IMR-90 (cell line): ENCODE results near the gene ATP5ME. TPM values are rescaled to one million over a fixed set of nuclear protein-coding genes. Genes with fewer than 3 reads are reported as not detected.

Experiments
- ATAC-seq: fragments of 200-7000 bp; cut with Tn5 transposase; 2 replicates; pipeline ENCODE4 v1.9.1; 2020; ENCODE audit warnings: low read depth, mild to moderate bottlenecking, moderate library complexity
- BruUV-seq: library from RNA; stranded (reverse); fragments of 400-500 nt; replicated peaks from 2 replicates; lab custom pipeline; 2021; lab: Mats Ljungman, UMichigan
- CTCF ChIA-PET: fragments of 300-600 bp; formaldehyde crosslinking; extraction: SDS; loops from one replicate; lab custom pipeline; 2021; ENCODE audit warnings: antibody characterized with exemption; lab: Yijun Ruan, JAX
- POLR2A ChIA-PET: fragments of 300-600 bp; sonication (Branson Sonifier 250); formaldehyde crosslinking; loops from one replicate; lab custom pipeline; 2022; ENCODE audit warnings: antibody characterized with exemption; ENCODE audit not compliant: unreplicated experiment; lab: Charles Lee
- DNase-seq: peaks from one replicate; pipeline ENCODE4 v3.0.0; 2013
- H2AFZ ChIP-seq: replicated peaks from 2 replicates; pipeline ENCODE3; 2013; ENCODE audit warnings: low read length, mild to moderate bottlenecking; ENCODE audit not compliant: poor library complexity
- H2AK5ac ChIP-seq: 2 replicates; pipeline ENCODE4 v1.6.1; 2013; ENCODE audit warnings: low read depth, low read length, inconsistent platforms
- H2AK9ac ChIP-seq: replicated peaks from 2 replicates; pipeline ENCODE3; 2013; ENCODE audit warnings: mild to moderate bottlenecking, low read depth, low read length, moderate library complexity; ENCODE audit not compliant: poor library complexity
- H2BK120ac ChIP-seq: 2 replicates; pipeline ENCODE4 v1.6.1; 2013; ENCODE audit warnings: low read depth, low read length, inconsistent platforms
- H2BK15ac ChIP-seq: 3 replicates; pipeline ENCODE4 v1.6.1; 2013; ENCODE audit warnings: low read depth, low read length, inconsistent platforms
- H2BK20ac ChIP-seq: 2 replicates; pipeline ENCODE4 v1.6.1; 2013; ENCODE audit warnings: low read depth, mild to moderate bottlenecking, inconsistent platforms, low read length, moderate library complexity
- H2BK5ac ChIP-seq: 2 replicates; pipeline ENCODE4 v1.6.1; 2013; ENCODE audit warnings: mild to moderate bottlenecking, low read depth, low read length, inconsistent platforms; ENCODE audit not compliant: poor library complexity, severe bottlenecking
- H3K14ac ChIP-seq: replicated peaks from 2 replicates; pipeline ENCODE4 v1.6.1; 2013; ENCODE audit warnings: low read depth, low read length, inconsistent platforms
- H3K18ac ChIP-seq: 2 replicates; pipeline ENCODE4 v1.6.1; 2013; ENCODE audit warnings: low read depth, low read length, control low read depth
- H3K23ac ChIP-seq: 2 replicates; pipeline ENCODE4 v1.6.1; 2013; ENCODE audit warnings: low read depth, low read length, inconsistent platforms
- H3K27ac ChIP-seq: 2 replicates; pipeline ENCODE4 v1.5.1; 2013; ENCODE audit warnings: mild to moderate bottlenecking, control low read depth, low read length; ENCODE audit not compliant: insufficient read depth
- H3K27me3 ChIP-seq: 2 replicates; pipeline ENCODE4 v1.6.1; 2013; ENCODE audit warnings: low read length; ENCODE audit not compliant: control insufficient read depth, insufficient read depth
- H3K36me3 ChIP-seq: 2 replicates; pipeline ENCODE4 v1.6.1; 2013; ENCODE audit warnings: low read length, mixed read lengths; ENCODE audit not compliant: control insufficient read depth, insufficient read depth
- H3K4ac ChIP-seq: 2 replicates; pipeline ENCODE4 v1.6.1; 2013; ENCODE audit warnings: low read depth, low read length, inconsistent platforms
- H3K4me1 ChIP-seq: 2 replicates; pipeline ENCODE4 v1.6.1; 2013; ENCODE audit warnings: low read length, mixed read lengths; ENCODE audit not compliant: control insufficient read depth, insufficient read depth
- H3K4me2 ChIP-seq: 2 replicates; pipeline ENCODE4 v1.6.1; 2013; ENCODE audit warnings: low read depth, mild to moderate bottlenecking, control low read depth, low read length, moderate library complexity
- H3K4me3 ChIP-seq: 2 replicates; pipeline ENCODE4 v1.5.1; 2013; ENCODE audit warnings: low read depth, mild to moderate bottlenecking, control low read depth, low read length, moderate library complexity; ENCODE audit not compliant: insufficient read depth
- H3K56ac ChIP-seq: 2 replicates; pipeline ENCODE4 v1.6.1; 2013; ENCODE audit warnings: low read length, inconsistent platforms; ENCODE audit not compliant: insufficient read depth; ENCODE audit errors: extremely low read depth
- H3K79me1 ChIP-seq, 2 experiments: 2 replicates each; pipeline ENCODE4 v1.6.1; 2013; ENCODE audit warnings: low read length in 2 of 2, inconsistent platforms in 1 of 2, low read depth in 1 of 2
- H3K9ac ChIP-seq: 2 replicates; pipeline ENCODE4 v1.6.1; 2013; ENCODE audit warnings: low read depth, low read length, control low read depth
- H3K9me1 ChIP-seq: 2 replicates; pipeline ENCODE4 v1.6.1; 2013; ENCODE audit warnings: low read length, inconsistent platforms; ENCODE audit not compliant: insufficient read depth
- H3K9me3 ChIP-seq: 2 replicates; pipeline ENCODE4 v1.6.1; 2013; ENCODE audit warnings: low read length; ENCODE audit not compliant: control insufficient read depth, insufficient read depth
- H4K20me1 ChIP-seq: 2 replicates; pipeline ENCODE4 v1.6.1; 2013; ENCODE audit warnings: low read length, inconsistent platforms; ENCODE audit not compliant: insufficient read depth
- H4K5ac ChIP-seq: 2 replicates; pipeline ENCODE4 v1.6.1; 2013; ENCODE audit warnings: mild to moderate bottlenecking, low read depth, low read length, control low read depth
- H4K8ac ChIP-seq, 2 experiments: 2 replicates each; pipeline ENCODE4 v1.6.1; 2013; ENCODE audit warnings: low read depth in 2 of 2, low read length in 2 of 2, control low read depth in 1 of 2, inconsistent platforms in 1 of 2
- H4K91ac ChIP-seq: 2 replicates; pipeline ENCODE4 v1.6.1; 2013; ENCODE audit warnings: low read depth, low read length, inconsistent platforms; ENCODE audit not compliant: insufficient read depth
- BHLHE40 ChIP-seq: fragments of 150-350 bp; IDR thresholded peaks from 2 replicates; pipeline ENCODE4 v1.6.1; 2016; ENCODE audit warnings: mild to moderate bottlenecking, low read depth, low read length
- CEBPB ChIP-seq: IDR thresholded peaks from 2 replicates; pipeline ENCODE4 v1.6.1; 2012; ENCODE audit warnings: low read depth, low read length, improper control_type of control experiment
- MAFK ChIP-seq: IDR thresholded peaks from 2 replicates; pipeline ENCODE4 v1.6.1; 2012; ENCODE audit warnings: low read depth, low read length, improper control_type of control experiment
- RAD21 ChIP-seq: IDR thresholded peaks from 2 replicates; pipeline ENCODE4 v1.6.1; 2012; ENCODE audit warnings: low read length, improper control_type of control experiment
- RFX5 ChIP-seq: IDR thresholded peaks from 2 replicates; pipeline ENCODE4 v1.8.0; 2012; ENCODE audit warnings: low read depth, mild to moderate bottlenecking, low read length, moderate library complexity
- WGBS, 2 experiments: methylation state at CpG; one replicate each; pipeline versions ENCODE4 v1.1.5 to v1.1.7; 2013; ENCODE audit warnings: missing lambda C conversion rate in 2 of 2; ENCODE audit not compliant: insufficient read length in 1 of 2; ENCODE audit errors: extremely low coverage in 2 of 2; 5-methylcytosine and 5-hydroxymethylcytosine counted together
- dilution Hi-C: fragments of 300-500 bp; cut with HindIII; formaldehyde crosslinking; loops from one replicate; pipeline ENCODE4 v1.14.3; 2018; ENCODE audit warnings: low sequenced_read_pairs; ENCODE audit not compliant: unreplicated experiment
- in situ Hi-C: fragments of 300-500 bp; cut with MboI; formaldehyde crosslinking; loops from 3 replicates; pipeline ENCODE4 v1.14.3; 2019; ENCODE audit warnings: low sequenced_read_pairs, inconsistent platforms, mixed read lengths
- intact Hi-C: fragments of 100-400 bp; cut with micrococcal nuclease; formaldehyde crosslinking; loops from 2 replicates; pipeline ENCODE4 v1.10.0; 2022
- polyA plus RNA-seq, 3 experiments: library from polyadenylated mRNA; depleted of rRNA; stranded (reverse); fragments of >200 nt; gene quantifications; 2 replicates each; pipeline ENCODE4 v1.2.3, GENCODE V29; 2012; ENCODE audit warnings: low replicate concordance in 1 of 3
- total RNA-seq: library from RNA; depleted of rRNA; stranded (reverse); fragments of >200 nt; gene quantifications from 2 replicates; pipeline ENCODE4 v1.2.3, GENCODE V29; 2012
- TF ChIP-seq, protein P1 (sequence below): fragments of 150-350 bp; IDR thresholded peaks from 2 replicates; pipeline ENCODE4 v1.6.1; 2017; ENCODE audit warnings: mild to moderate bottlenecking, antibody characterized with exemption, low read length, low read depth
- TF ChIP-seq, protein P2 (sequence below): conservative IDR thresholded peaks from 2 replicates; pipeline ENCODE4 v1.5.1; 2012; ENCODE audit warnings: mild to moderate bottlenecking, low read depth, low read length, improper control_type of control experiment

Gene ATP5ME
- total and polyA plus RNA-seq, 2 of the 4 experiments (the other 2 are of a cell fraction), result 39.3 to 603 TPM

- Histone ChIP-seq H3K14ac (no peak overlapping the region), H3K4me3 (no peak overlapping the region), H3K4me1 (no peaks in the 10 kb centered on the region), H3K27ac (no peak overlapping the region), H2AK5ac (no peak overlapping the region), H2BK20ac (no peak overlapping the region), H2AFZ (no peak overlapping the region), H3K9ac (no peak overlapping the region), H4K5ac (no peak overlapping the region), H3K9me3 (peaks cover 16% of the 10 kb centered on the region), H2AK9ac (no peak overlapping the region), H2BK15ac (no peak overlapping the region), H3K4me2 (no peak overlapping the region), H3K4ac (no peak overlapping the region), H2BK120ac (no peak overlapping the region), H4K20me1 (no peaks in the 10 kb centered on the region), H3K36me3 (no peaks in the 10 kb centered on the region), H3K18ac (no peak overlapping the region), H3K23ac (no peak overlapping the region), H4K91ac (no peak overlapping the region), H2BK5ac (no peak overlapping the region), H4K8ac (no peak overlapping the region), H3K27me3 (no peaks in the 10 kb centered on the region), H3K9me1 (no peaks in the 10 kb centered on the region), H3K79me1 (no peaks in the 10 kb centered on the region), H3K56ac (no peak overlapping the region)
- no peak for DNase-seq
- TF ChIP-seq, protein P1, sequence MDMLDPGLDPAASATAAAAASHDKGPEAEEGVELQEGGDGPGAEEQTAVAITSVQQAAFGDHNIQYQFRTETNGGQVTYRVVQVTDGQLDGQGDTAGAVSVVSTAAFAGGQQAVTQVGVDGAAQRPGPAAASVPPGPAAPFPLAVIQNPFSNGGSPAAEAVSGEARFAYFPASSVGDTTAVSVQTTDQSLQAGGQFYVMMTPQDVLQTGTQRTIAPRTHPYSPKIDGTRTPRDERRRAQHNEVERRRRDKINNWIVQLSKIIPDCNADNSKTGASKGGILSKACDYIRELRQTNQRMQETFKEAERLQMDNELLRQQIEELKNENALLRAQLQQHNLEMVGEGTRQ, result no peak
- TF ChIP-seq, protein P2, sequence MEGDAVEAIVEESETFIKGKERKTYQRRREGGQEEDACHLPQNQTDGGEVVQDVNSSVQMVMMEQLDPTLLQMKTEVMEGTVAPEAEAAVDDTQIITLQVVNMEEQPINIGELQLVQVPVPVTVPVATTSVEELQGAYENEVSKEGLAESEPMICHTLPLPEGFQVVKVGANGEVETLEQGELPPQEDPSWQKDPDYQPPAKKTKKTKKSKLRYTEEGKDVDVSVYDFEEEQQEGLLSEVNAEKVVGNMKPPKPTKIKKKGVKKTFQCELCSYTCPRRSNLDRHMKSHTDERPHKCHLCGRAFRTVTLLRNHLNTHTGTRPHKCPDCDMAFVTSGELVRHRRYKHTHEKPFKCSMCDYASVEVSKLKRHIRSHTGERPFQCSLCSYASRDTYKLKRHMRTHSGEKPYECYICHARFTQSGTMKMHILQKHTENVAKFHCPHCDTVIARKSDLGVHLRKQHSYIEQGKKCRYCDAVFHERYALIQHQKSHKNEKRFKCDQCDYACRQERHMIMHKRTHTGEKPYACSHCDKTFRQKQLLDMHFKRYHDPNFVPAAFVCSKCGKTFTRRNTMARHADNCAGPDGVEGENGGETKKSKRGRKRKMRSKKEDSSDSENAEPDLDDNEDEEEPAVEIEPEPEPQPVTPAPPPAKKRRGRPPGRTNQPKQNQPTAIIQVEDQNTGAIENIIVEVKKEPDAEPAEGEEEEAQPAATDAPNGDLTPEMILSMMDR, result no peak
- no peak for TF ChIP-seq CEBPB
- no peak for TF ChIP-seq BHLHE40
- TF ChIP-seq RAD21, result no peak
- TF ChIP-seq RFX5, result no peak
- no peak for TF ChIP-seq MAFK
- BruUV-seq, result no TSS peak
- dilution Hi-C loops (no loop called here), in situ Hi-C loops (no loop called here), intact Hi-C loops (no loop called here)
- POLR2A ChIA-PET, result no interaction called here
- WGBS, 2 experiments, result 94% methylated on average over 3 of the region's 13 CpGs; no CpG with 5 or more reads in 1 of the 2 experiments
- CTCF ChIA-PET, result interaction anchor here (0.6 kb wide), 1 partner anchor 566 kb away, joined by 7 read pairs; no protein-coding TSS in a partner anchor
- ATAC-seq, result no peak
Observed at GRCh38 chr4:636628-637159, 37.4 kb downstream of the ATP5ME start.
